Breast epithelium (tissue), 4 donors: ENCODE measurements around the gene ZNF33B. TPM values are rescaled to one million over a fixed set of nuclear protein-coding genes. Genes with fewer than 3 reads are reported as not detected.

ENCODE experiments used
- DNase-seq, 2 donors: peaks; one replicate each; pipeline ENCODE4 v3.0.0-alpha.2; 2019; ENCODE audit warnings: low spot score in 2 of 2
- H3K27ac ChIP-seq, 2 donors: fragments of 200-600 bp; sonication (generic) in 1 of 2; one replicate each; pipeline ENCODE4 v1.5.1; 2016 to 2019; ENCODE audit warnings: mild to moderate bottlenecking in 1 of 2
- H3K27me3 ChIP-seq, 2 donors: fragments of 200-600 bp; sonication (generic) in 1 of 2; one replicate each; pipeline versions ENCODE4 v1.5.1 to v1.6.0; 2017 to 2019; ENCODE audit warnings: control low read depth in 1 of 2, mild to moderate bottlenecking in 1 of 2
- H3K36me3 ChIP-seq: fragments of 200-600 bp; one replicate; pipeline ENCODE4 v1.5.1; 2019
- H3K4me1 ChIP-seq, 2 donors: fragments of 200-600 bp; sonication (generic); one replicate each; pipeline ENCODE4 v1.5.1; 2016 to 2019; ENCODE audit warnings: control low read depth in 1 of 2
- H3K4me3 ChIP-seq, 3 donors: fragments of 200-600 bp; sonication (generic); 1 replicate in 2 of 3; 2 replicates in 1 of 3; pipeline ENCODE4 v1.5.1; 2016 to 2019; ENCODE audit warnings: mild to moderate bottlenecking in 3 of 3, moderate library complexity in 2 of 3
- H3K9me3 ChIP-seq, 2 donors: fragments of 200-600 bp; sonication (generic) in 1 of 2; one replicate each; pipeline ENCODE4 v1.5.1; 2016 to 2019; ENCODE audit warnings: control low read depth in 1 of 2
- POLR2A ChIP-seq: fragments of 450-650 bp; IDR thresholded peaks from one replicate; pipeline ENCODE4 v1.6.1; 2016; ENCODE audit warnings: antibody characterized with exemption, mild to moderate bottlenecking, moderate library complexity
- POLR2AphosphoS5 ChIP-seq, 3 donors: sonication (generic); formaldehyde crosslinking; IDR thresholded peaks; one replicate each; pipeline ENCODE4 v1.6.1; 2017; ENCODE audit warnings: antibody characterized with exemption in 3 of 3
- intact Hi-C: fragments of 100-400 bp; cut with DNase I; formaldehyde crosslinking; loops from one replicate; pipeline ENCODE4 v1.15.1; 2023; ENCODE audit warnings: low total_unique reads
- total RNA-seq, 3 donors: library from RNA; depleted of rRNA; stranded (reverse); fragments of >200 nt; gene quantifications; one replicate each; pipeline ENCODE4 v1.1.0, GENCODE V29; 2016
- TF ChIP-seq, protein P1 (sequence below), 3 donors: fragments of 450-650 bp; IDR thresholded peaks; one replicate each; pipeline ENCODE4 v1.5.1; 2016 to 2017; ENCODE audit warnings: antibody characterized with exemption in 3 of 3, mild to moderate bottlenecking in 3 of 3, moderate library complexity in 3 of 3

Gene ZNF33B
- total RNA-seq, 3 donors from 2014 or later = 13.8 to 61.8 (median 27.2) TPM

DNA sequence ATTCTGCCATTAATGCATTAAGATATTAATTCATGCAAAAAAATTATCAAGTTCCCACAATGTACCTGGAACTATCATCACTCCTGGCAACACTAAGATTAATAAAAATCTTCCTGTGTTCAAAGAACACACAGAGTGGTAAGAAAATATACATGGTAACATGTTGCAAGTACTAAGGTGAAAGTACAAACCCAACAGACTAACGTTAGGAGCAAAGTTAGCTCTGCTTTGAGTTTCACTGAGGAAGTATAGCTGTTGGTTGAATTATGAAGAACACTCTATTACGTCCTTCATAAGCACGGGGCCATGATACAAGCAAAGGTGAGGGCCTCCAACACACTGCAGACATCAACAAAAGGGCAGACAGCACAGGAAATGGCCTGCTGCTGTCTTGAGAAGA is 5.8 kb downstream of the ZNF33B start:
- DNase-seq = no peak
- H3K36me3 ChIP-seq = no peaks in the 10 kb centered on the region
- TF ChIP-seq POLR2AphosphoS5 (IDR thresholded peaks at IDR 0.05) (no peak), POLR2A (no peak)
- TF ChIP-seq, protein P1, sequence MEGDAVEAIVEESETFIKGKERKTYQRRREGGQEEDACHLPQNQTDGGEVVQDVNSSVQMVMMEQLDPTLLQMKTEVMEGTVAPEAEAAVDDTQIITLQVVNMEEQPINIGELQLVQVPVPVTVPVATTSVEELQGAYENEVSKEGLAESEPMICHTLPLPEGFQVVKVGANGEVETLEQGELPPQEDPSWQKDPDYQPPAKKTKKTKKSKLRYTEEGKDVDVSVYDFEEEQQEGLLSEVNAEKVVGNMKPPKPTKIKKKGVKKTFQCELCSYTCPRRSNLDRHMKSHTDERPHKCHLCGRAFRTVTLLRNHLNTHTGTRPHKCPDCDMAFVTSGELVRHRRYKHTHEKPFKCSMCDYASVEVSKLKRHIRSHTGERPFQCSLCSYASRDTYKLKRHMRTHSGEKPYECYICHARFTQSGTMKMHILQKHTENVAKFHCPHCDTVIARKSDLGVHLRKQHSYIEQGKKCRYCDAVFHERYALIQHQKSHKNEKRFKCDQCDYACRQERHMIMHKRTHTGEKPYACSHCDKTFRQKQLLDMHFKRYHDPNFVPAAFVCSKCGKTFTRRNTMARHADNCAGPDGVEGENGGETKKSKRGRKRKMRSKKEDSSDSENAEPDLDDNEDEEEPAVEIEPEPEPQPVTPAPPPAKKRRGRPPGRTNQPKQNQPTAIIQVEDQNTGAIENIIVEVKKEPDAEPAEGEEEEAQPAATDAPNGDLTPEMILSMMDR (IDR thresholded peaks at IDR 0.05) = no peak
- intact Hi-C loops = no loop called here
- H3K27ac ChIP-seq = no peak overlapping the region
- no peaks in the 10 kb centered on the region for H3K27me3 ChIP-seq
- H3K9me3 ChIP-seq = no peaks in the 10 kb centered on the region
- no peaks in the 10 kb centered on the region for H3K4me1 ChIP-seq
- no peak overlapping the region for H3K4me3 ChIP-seq

DNA sequence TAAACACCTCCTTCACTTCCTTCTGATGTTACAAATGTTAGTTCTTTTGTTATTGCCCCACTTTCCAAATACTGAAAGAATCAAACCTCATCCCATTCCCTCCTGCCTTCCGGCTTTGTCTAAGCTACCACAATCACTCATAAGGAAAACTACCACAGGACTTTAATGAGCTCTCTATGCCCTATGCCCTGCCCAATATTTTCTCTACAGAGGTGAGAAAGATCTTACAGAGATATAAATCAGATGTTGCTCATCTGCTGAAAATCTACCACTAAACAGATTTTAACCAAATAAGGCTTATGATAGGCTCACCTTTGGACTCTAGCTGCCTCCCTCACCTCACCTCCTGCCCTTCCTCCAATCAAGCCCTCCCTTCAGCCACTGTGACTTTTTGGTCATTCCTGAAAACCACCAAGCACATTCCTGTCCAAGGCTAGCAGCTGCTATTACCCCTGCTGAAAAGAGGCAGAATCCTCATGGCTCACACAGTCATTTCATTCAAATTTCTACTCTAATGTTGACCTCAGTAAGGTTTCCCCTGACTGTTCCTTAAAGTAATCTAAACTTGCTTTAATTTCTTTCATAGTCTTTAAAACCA is 7.7 kb downstream of the ZNF33B start:
- DNase-seq = no peak
- Histone ChIP-seq H3K4me1 (no peaks in the 10 kb centered on the region), H3K9me3 (no peaks in the 10 kb centered on the region), H3K4me3 (no peak overlapping the region), H3K36me3 (no peaks in the 10 kb centered on the region), H3K27ac (no peak overlapping the region), H3K27me3 (no peaks in the 10 kb centered on the region)
- TF ChIP-seq, protein P1 (IDR thresholded peaks at IDR 0.05) = no peak
- no peak for TF ChIP-seq POLR2A
- no peak for TF ChIP-seq POLR2AphosphoS5 (IDR thresholded peaks at IDR 0.05)
- intact Hi-C loops = no loop called here

DNA sequence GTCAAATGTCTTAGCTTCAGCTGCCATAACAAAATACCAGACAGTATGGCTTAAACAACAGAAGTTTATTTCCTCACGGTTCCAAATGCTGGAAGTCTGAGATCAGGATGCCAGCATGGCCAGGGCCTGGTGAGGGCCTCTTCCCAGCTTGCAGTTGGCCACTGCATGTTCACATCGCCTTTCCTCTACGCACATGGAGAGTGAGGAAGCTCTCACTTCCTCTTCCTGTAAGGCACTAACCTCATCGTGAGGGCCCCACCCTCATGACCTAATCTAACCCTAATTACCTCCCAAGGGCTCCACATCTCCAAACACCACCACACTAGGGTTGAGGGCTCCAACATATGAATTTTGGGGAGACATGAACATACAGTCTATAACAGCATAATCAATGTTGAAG is 14.4 kb downstream of the ZNF33B start:
- intact Hi-C loops = no loop called here
- Histone ChIP-seq H3K36me3 (no peaks in the 10 kb centered on the region), H3K9me3 (peaks cover 4 to 8% of the 10 kb centered on the region in 2 donors), H3K4me3 (no peak overlapping the region), H3K27me3 (no peaks in the 10 kb centered on the region), H3K27ac (no peak overlapping the region), H3K4me1 (no peaks in the 10 kb centered on the region)
- no peak for DNase-seq
- TF ChIP-seq POLR2A = no peak
- TF ChIP-seq, protein P1 (IDR thresholded peaks at IDR 0.05) = no peak

DNA sequence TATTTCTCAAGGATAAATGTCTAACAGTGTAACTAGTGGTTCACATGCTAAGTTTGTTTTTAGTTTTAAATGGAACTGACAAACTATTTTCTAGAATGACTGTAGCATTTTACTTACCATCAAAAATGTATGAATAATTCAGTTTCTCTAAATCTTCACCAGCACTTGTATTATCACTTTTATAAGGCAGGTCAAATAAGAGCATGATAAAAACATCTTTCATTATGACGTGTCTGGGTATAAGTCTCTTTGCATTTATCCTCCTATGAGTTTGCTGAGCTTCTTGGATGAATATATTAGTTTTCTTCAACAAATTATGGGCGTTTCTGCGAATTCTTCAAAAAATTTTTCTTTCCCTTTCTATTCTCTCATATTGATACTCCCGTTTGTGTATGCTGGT is 19.9 kb downstream of the ZNF33B start:
- TF ChIP-seq, protein P1 (IDR thresholded peaks at IDR 0.05) = no peak
- TF ChIP-seq POLR2AphosphoS5 (IDR thresholded peaks at IDR 0.05) (no peak), POLR2A (no peak)
- H3K27me3 ChIP-seq = no peaks in the 10 kb centered on the region
- H3K36me3 ChIP-seq = no peaks in the 10 kb centered on the region
- H3K4me3 ChIP-seq = no peak overlapping the region
- no peaks in the 10 kb centered on the region for H3K4me1 ChIP-seq
- no peak for DNase-seq
- H3K27ac ChIP-seq = no peak overlapping the region
- intact Hi-C loops = no loop called here
- no peaks in the 10 kb centered on the region for H3K9me3 ChIP-seq

DNA sequence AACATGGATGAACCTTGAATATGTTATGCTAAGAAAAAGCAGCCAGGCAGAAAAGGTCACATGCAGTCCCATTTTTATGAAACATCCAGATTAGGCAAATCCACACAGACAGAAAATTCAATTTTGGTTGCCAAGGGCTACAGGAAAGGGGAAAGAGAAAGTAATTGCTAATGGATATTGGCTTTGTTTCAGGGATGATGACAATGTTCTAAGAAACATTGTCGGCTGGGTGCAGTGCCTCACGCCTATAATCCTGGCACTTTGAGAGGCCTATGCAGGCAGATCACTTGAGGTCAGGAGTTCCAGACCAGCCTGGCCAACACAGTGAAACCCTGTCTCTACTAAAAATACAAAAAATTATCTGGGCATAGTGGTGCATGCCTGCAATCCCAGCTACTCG is 23.0 kb downstream of the ZNF33B start:
- Histone ChIP-seq H3K4me3 (no peak overlapping the region), H3K4me1 (no peaks in the 10 kb centered on the region), H3K27me3 (no peaks in the 10 kb centered on the region), H3K36me3 (no peaks in the 10 kb centered on the region), H3K9me3 (no peaks in the 10 kb centered on the region), H3K27ac (no peak overlapping the region)
- no peak for DNase-seq
- no peak for TF ChIP-seq POLR2A
- intact Hi-C loops = no loop called here

DNA sequence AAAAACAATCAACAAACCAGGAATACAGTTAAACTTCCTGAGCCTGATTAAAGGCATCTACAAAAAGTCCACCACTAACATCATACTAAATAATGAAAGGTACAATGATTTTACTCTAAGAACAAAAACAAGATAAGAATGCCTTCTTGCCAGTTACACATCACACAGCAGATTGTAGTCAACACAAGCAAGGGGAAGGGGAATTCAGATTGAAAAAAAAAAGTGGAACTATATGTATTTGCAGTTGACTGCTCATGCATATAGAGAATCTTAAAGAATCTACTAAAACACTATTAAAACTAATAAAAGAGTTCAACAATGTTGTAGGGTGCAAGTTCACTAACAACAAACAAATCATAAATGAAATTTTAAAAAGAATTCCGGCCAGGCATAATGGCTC is 28.5 kb downstream of the ZNF33B start:
- Histone ChIP-seq H3K27me3 (no peaks in the 10 kb centered on the region), H3K27ac (no peak overlapping the region), H3K9me3 (no peaks in the 10 kb centered on the region), H3K4me3 (no peak overlapping the region), H3K4me1 (no peaks in the 10 kb centered on the region), H3K36me3 (no peaks in the 10 kb centered on the region)
- intact Hi-C loops = no loop called here
- no peak for DNase-seq
- TF ChIP-seq POLR2A = no peak
- TF ChIP-seq POLR2AphosphoS5 (IDR thresholded peaks at IDR 0.05) = no peak
